Measurements from ENCODE around the gene ZNF227. TPM values are rescaled to one million over a fixed set of nuclear protein-coding genes. Genes with fewer than 3 reads are reported as not detected.

The ZNF227 gene
- total RNA-seq (2014; rRNA removed; shearing (Covaris generic)): 25.0 and 30.4 TPM in 2 replicates

GRCh38 chr19:44212250-44212865 lies at the start of gene ZNF227:
TSS of gene ZNF227 (plus strand) at chr19:44212532. CDS start at chr19:44217793, 5,261 bp downstream.

GRCh38 chr19:44164673-44165512 lies 47.4 kb upstream of the ZNF227 start, which contains the start of gene ZNF226:
TSS of gene ZNF226 (plus strand) at chr19:44165100. CDS start at chr19:44170081, 4,981 bp downstream.

Other genes starting within 250 kb of the ZNF227 start
- gene ZNF155, start 228.3 kb upstream of the ZNF227 start, total RNA-seq (2014; rRNA removed; shearing (Covaris generic)): 10.7 and 11.9 TPM in 2 replicates
- gene ZNF230, start 209.6 kb upstream of the ZNF227 start, total RNA-seq (2014; rRNA removed; shearing (Covaris generic)): 1.8 and 2.0 TPM in 2 replicates
- gene ZNF222, start 187.2 kb upstream of the ZNF227 start, total RNA-seq (2014; rRNA removed; shearing (Covaris generic)): 5.7 and 8.8 TPM in 2 replicates
- 1.7 and 3.0 TPM in 2 replicates for gene ZNF223, start 160.5 kb upstream of the ZNF227 start, total RNA-seq (2014; rRNA removed; shearing (Covaris generic))
- gene ZNF284, start 140.4 kb upstream of the ZNF227 start, total RNA-seq (2014; rRNA removed; shearing (Covaris generic)): 1.2 and 1.7 TPM in 2 replicates
- 14.1 and 15.5 TPM in 2 replicates for gene ZNF224, start 118.2 kb upstream of the ZNF227 start, total RNA-seq (2014; rRNA removed; shearing (Covaris generic))
- gene ZNF225, start 99.1 kb upstream of the ZNF227 start, total RNA-seq (2014; rRNA removed; shearing (Covaris generic)): 3.8 and 5.5 TPM in 2 replicates
- 5.8 and 7.5 TPM in 2 replicates for gene ZNF234, start 71.0 kb upstream of the ZNF227 start, total RNA-seq (2014; rRNA removed; shearing (Covaris generic))
- gene ZNF226, start 47.4 kb upstream of the ZNF227 start, total RNA-seq (2014; rRNA removed; shearing (Covaris generic)): 20.4 and 34.4 TPM in 2 replicates
- 0.34 and 0.53 TPM in 2 replicates for gene ZNF233, start 47.4 kb downstream of the ZNF227 start, total RNA-seq (2014; rRNA removed; shearing (Covaris generic))
- gene ZNF235, start 92.5 kb downstream of the ZNF227 start, total RNA-seq (2014; rRNA removed; shearing (Covaris generic)): 3.2 and 3.9 TPM in 2 replicates
- gene ZNF112, start 144.1 kb downstream of the ZNF227 start, total RNA-seq (2014; rRNA removed; shearing (Covaris generic)): 4.1 and 6.3 TPM in 2 replicates
- gene ZNF285, start 189.1 kb downstream of the ZNF227 start, total RNA-seq (2014; rRNA removed; shearing (Covaris generic)): 1.1 and 1.4 TPM in 2 replicates
- gene ZNF229, start 235.9 kb downstream of the ZNF227 start, total RNA-seq (2014; rRNA removed; shearing (Covaris generic)): 8.7 and 9.8 TPM in 2 replicates

All from A375 (cell line).